GM12892 (cell line): ENCODE data around the gene LRWD1.

Experiments used
- POLR2A ChIP-seq: IDR thresholded peaks from 2 replicates; pipeline ENCODE4 v1.6.1; 2011; ENCODE audit warnings: low read depth, low read length, control low read depth
- POLR2AphosphoS5 ChIP-seq: IDR thresholded peaks from 2 replicates; pipeline ENCODE4 v1.6.1; 2011; ENCODE audit warnings: low read depth, low read length, control low read depth
- TAF1 ChIP-seq: IDR thresholded peaks from 2 replicates; pipeline ENCODE4 v1.6.1; 2011; ENCODE audit warnings: low read depth, mild to moderate bottlenecking, control low read depth, low read length, borderline replicate concordance

DNA sequence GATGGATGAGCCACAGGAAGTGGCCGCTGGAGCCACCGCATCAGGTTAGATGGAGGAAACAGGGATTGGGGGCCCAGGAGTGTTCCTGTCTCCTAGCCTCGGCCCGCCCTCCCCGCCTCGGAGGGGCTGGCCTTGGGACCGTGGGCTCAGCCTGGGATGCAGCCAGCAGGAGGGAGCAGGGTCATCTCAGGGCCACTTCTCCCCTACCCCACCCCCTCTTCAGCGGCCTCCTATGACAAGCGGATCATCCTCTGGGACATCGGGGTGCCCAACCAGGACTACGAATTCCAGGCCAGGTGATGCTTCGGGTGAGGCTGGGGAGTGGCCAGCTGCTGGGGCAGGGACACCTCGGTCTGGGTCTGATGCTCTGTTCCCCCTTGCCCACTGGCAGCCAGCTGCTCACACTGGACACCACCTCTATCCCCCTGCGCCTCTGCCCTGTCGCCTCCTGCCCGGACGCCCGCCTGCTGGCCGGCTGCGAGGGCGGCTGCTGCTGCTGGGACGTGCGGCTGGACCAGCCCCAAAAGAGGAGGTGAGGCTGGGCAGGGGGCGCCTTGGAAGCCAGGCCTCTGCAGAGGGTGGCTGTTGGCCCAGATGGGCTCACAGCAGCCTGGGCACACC, 4.7 kb downstream of the LRWD1 start:
- no peak for TF ChIP-seq POLR2AphosphoS5
- TF ChIP-seq TAF1 = no peak
- no peak for TF ChIP-seq POLR2A
